ENCODE measurements around the gene ROR1. TPM values are rescaled to one million over a fixed set of nuclear protein-coding genes. Genes with fewer than 3 reads are reported as not detected.

The ROR1 gene
- total and polyA plus RNA-seq, 4 experiments from 2014 or later, result not detected

DNA sequence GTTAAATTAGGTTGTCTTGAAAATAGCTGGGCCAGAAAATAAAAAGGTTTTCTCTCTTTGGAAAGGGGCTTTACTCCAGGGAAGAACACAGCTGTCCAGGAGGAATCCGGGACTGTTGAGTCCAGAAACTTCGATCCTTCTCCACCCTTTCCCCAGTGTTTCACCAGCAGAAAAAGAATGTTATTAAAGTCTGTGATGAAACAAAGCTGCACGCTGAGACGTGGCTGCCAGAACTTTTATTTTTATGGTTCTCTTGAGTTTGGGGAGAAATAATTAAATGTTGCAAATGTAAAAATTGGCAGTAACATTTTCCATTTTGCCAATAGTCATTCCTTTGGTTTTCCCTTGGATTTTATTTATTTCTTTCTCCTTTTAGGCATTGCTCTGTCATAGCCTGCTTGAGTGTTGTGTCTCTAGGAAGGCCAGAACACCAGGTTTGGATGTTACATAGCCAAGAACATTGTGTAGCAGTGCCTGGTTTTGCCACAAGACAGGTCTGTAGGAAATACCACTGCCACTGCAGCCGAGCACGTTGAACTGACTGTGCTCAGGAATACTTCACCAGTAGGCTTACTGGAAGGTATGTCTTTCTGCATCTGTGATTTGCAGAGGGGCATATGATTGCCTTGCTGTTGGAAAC, 87.4 kb downstream of the ROR1 start:
- H3K4me3 ChIP-seq (ENCODE audit: low read length in 2 of 2), result no peak overlapping the region
- Mint-ChIP-seq H3K27me3 (peaks cover 0 to 2% of the 10 kb centered on the region in 2 donors), H3K4me3 (no peak overlapping the region), H3K36me3 (no peaks in the 10 kb centered on the region), H3K27ac (no peak overlapping the region), H3K4me1 (no peaks in the 10 kb centered on the region), H3K9me3 (peaks cover 0 to 19% (median 7%) of the 10 kb centered on the region in 8 donors)
- no peaks in the 10 kb centered on the region for H3K4me1 ChIP-seq (ENCODE audit: insufficient read depth, low read length)
- H3K27me3 ChIP-seq (ENCODE audit: insufficient read depth, low read length), result no peaks in the 10 kb centered on the region
- ChIA-PET POLR2A (ENCODE audit: partially characterized antibody) (no interaction called here), CTCF (ENCODE audit: partially characterized antibody) (no interaction called here)
- H3K9me3 ChIP-seq (ENCODE audit: control insufficient read depth in 1 of 2, low read length in 2 of 2), result no peaks in the 10 kb centered on the region
- no peaks in the 10 kb centered on the region for H3K36me3 ChIP-seq (ENCODE audit: insufficient read depth, low read length)
- H3K27ac ChIP-seq (ENCODE audit: low read depth, low read length), result no peak overlapping the region
- intact Hi-C loops (cut with micrococcal nuclease), result no loop called here
- DNase-seq, result no peak

DNA sequence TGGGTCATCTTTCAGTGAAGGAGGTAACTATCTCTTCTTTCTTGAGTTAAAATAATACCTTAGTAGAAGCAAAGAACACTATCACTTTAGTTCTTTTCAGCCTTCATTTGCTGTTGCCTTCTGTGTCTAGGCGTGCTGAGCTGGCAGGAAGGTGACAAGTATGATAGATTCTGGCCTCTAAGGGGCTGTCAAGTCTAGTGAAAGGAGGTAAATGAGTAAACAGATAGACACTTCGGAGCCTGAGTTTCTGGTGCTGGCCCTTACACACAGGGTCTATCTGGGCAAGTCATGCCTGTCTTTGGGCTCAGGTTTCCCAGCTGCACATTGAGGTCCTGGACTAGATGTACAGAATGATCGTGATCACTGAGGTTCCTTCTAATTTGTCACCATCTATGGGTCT, 89.3 kb downstream of the ROR1 start:
- intact Hi-C loops (cut with micrococcal nuclease), result no loop called here
- H3K27me3 ChIP-seq (ENCODE audit: insufficient read depth, low read length), result no peaks in the 10 kb centered on the region
- H3K36me3 ChIP-seq (ENCODE audit: insufficient read depth, low read length), result no peaks in the 10 kb centered on the region
- no peaks in the 10 kb centered on the region for H3K4me1 ChIP-seq (ENCODE audit: insufficient read depth, low read length)
- Mint-ChIP-seq H3K4me1 (no peaks in the 10 kb centered on the region), H3K27ac (no peak overlapping the region), H3K27me3 (peaks cover 0 to 2% of the 10 kb centered on the region in 2 donors), H3K36me3 (no peaks in the 10 kb centered on the region), H3K4me3 (no peak overlapping the region), H3K9me3 (peaks cover 0 to 5% (median 0%) of the 10 kb centered on the region in 8 donors)
- no peak overlapping the region for H3K27ac ChIP-seq (ENCODE audit: low read depth, low read length)
- CTCF ChIA-PET (ENCODE audit: partially characterized antibody), result no interaction called here
- no peak for DNase-seq
- H3K9me3 ChIP-seq (ENCODE audit: control insufficient read depth in 1 of 2, low read length in 2 of 2), result no peaks in the 10 kb centered on the region
- H3K4me3 ChIP-seq (ENCODE audit: low read length in 2 of 2), result no peak overlapping the region
- POLR2A ChIA-PET (ENCODE audit: partially characterized antibody), result no interaction called here

DNA sequence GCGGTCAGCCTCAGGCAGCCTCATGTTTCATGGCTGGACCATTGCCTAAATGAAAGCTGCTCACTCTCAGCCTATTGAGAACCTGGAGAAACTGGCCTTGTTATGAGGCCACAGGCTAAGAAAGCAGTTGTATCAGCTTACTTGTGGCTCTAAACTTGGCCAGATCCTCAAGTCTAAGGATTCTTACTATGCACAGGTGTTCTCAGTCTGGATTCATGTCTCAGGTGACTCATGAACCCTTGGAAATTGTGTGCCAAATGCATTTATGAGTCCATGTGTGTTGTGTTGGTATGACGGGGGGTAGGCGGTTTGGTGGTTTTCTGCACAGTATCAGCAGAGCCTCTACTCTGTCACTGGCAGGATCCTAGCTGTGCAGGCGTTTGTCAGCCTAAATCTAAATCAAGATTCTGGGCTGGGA, 90.4 kb downstream of the ROR1 start:
- POLR2A ChIA-PET (ENCODE audit: partially characterized antibody), result no interaction called here

DNA sequence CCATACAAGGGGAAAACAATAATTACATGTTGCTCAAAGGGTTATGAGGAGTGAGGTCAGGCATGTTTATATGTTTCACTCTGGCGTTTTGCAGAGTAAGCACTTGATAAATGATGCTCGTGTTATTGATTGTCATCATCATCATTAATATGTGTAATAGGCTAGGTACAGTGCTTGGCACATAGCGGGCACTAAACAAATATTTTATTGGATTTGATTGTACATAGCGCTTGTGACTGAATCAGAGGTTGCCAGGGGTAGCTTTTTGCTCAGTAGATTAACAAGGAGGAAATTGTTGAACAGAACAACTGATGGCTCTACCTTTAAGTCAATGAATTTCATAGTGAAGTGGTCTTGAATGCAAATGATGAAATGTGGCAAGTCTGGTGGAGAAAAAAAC, 91.7 kb downstream of the ROR1 start:
- no peaks in the 10 kb centered on the region for H3K36me3 ChIP-seq (ENCODE audit: insufficient read depth, low read length)
- no peak overlapping the region for H3K4me3 Mint-ChIP-seq
- intact Hi-C loops (cut with micrococcal nuclease), result no loop called here
- H3K27me3 Mint-ChIP-seq, result peaks cover 0 to 2% of the 10 kb centered on the region in 2 donors
- no peaks in the 10 kb centered on the region for H3K27me3 ChIP-seq (ENCODE audit: insufficient read depth, low read length)
- ChIA-PET CTCF (ENCODE audit: partially characterized antibody) (no interaction called here), POLR2A (ENCODE audit: partially characterized antibody) (no interaction called here)
- H3K27ac ChIP-seq (ENCODE audit: low read depth, low read length), result no peak overlapping the region
- H3K27ac Mint-ChIP-seq, result no peak overlapping the region
- H3K36me3 Mint-ChIP-seq, result no peaks in the 10 kb centered on the region
- H3K4me3 ChIP-seq (ENCODE audit: low read length in 2 of 2), result no peak overlapping the region
- H3K4me1 Mint-ChIP-seq, result no peaks in the 10 kb centered on the region
- no peaks in the 10 kb centered on the region for H3K9me3 ChIP-seq (ENCODE audit: control insufficient read depth in 1 of 2, low read length in 2 of 2)
- H3K4me1 ChIP-seq (ENCODE audit: insufficient read depth, low read length), result no peaks in the 10 kb centered on the region
- no peaks in the 10 kb centered on the region for H3K9me3 Mint-ChIP-seq
- DNase-seq, result no peak

More for the DNA sequence above, 90.4 kb downstream of the ROR1 start:
- Histone ChIP-seq H3K4me1 (ENCODE audit: insufficient read depth, low read length) (no peaks in the 10 kb centered on the region), H3K9me3 (ENCODE audit: control insufficient read depth in 1 of 2, low read length in 2 of 2) (no peaks in the 10 kb centered on the region), H3K4me3 (ENCODE audit: low read length in 2 of 2) (no peak overlapping the region), H3K36me3 (ENCODE audit: insufficient read depth, low read length) (no peaks in the 10 kb centered on the region), H3K27ac (ENCODE audit: low read depth, low read length) (no peak overlapping the region), H3K27me3 (ENCODE audit: insufficient read depth, low read length) (no peaks in the 10 kb centered on the region)
- CTCF ChIA-PET (ENCODE audit: partially characterized antibody), result no interaction called here
- no peaks in the 10 kb centered on the region for H3K4me1 Mint-ChIP-seq
- intact Hi-C loops (cut with micrococcal nuclease), result no loop called here
- no peak for DNase-seq
- H3K36me3 Mint-ChIP-seq, result no peaks in the 10 kb centered on the region
- no peak overlapping the region for H3K27ac Mint-ChIP-seq
- no peak overlapping the region for H3K4me3 Mint-ChIP-seq
- H3K9me3 Mint-ChIP-seq, result no peaks in the 10 kb centered on the region
- H3K27me3 Mint-ChIP-seq, result peaks cover 0 to 2% of the 10 kb centered on the region in 2 donors

DNA sequence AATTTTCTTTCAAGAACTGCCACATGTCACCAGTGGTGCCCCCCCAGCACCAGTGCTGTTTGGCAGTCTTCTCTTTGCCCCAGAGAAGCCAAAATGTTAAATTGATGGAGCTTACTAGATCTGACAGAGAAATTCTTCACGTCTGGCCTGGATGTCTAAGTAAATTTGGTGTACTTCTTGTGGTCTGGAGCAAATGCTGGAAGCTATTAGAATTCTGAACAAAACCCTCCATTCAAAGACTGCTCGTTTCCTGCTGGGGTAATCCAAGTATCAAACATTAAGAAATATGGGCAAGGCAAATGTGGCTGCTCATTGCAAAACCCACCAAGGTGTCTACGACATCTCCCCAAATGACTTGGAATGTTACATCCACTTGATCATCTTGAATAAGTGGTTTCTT, 92.3 kb downstream of the ROR1 start:
- no peaks in the 10 kb centered on the region for H3K36me3 ChIP-seq (ENCODE audit: insufficient read depth, low read length)
- Mint-ChIP-seq H3K4me3 (no peak overlapping the region), H3K36me3 (no peaks in the 10 kb centered on the region), H3K27me3 (peaks cover 0 to 2% of the 10 kb centered on the region in 2 donors), H3K27ac (no peak overlapping the region), H3K4me1 (no peaks in the 10 kb centered on the region), H3K9me3 (no peaks in the 10 kb centered on the region)
- H3K4me3 ChIP-seq (ENCODE audit: low read length in 2 of 2), result no peak overlapping the region
- POLR2A ChIA-PET (ENCODE audit: partially characterized antibody), result no interaction called here
- intact Hi-C loops (cut with micrococcal nuclease), result no loop called here
- H3K27ac ChIP-seq (ENCODE audit: low read depth, low read length), result no peak overlapping the region
- no peak for DNase-seq
- H3K27me3 ChIP-seq (ENCODE audit: insufficient read depth, low read length), result no peaks in the 10 kb centered on the region
- no peaks in the 10 kb centered on the region for H3K9me3 ChIP-seq (ENCODE audit: control insufficient read depth in 1 of 2, low read length in 2 of 2)
- no peaks in the 10 kb centered on the region for H3K4me1 ChIP-seq (ENCODE audit: insufficient read depth, low read length)
- CTCF ChIA-PET (ENCODE audit: partially characterized antibody), result no interaction called here

DNA sequence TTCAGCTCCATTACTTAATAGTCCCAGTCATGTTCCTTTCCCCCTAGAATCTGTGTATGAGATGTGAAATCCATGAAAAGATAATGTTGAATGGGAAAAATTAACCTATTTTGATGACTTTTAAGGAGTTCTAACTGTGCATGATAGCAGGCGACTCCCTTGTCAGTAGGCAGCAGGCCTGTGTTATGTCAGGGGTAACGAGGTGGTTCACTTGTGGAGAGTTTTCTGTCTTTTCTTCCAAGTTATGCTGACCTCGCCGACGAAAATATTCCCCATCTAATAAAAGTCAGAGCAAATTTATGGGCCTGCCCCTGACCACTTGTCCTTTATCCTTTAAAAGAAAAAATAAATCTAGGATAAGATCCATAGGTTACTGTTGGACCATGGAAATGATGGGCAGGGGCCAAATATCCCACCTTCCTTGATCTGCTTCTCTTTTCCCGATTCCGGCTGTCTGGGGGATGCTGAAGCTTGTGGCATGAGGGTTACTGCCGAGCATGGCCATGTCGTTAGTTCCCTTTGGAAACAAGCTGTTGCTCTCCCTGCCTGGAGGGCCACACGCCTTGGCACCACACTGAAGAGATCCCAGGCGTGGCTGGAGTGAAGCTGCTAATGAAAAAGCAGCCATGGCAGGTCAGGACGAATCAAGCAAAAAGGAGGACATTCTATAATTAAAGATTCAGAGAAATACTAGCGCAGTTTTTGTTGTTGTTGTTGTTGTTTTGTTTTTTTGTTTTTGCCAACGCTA, 93.8 kb downstream of the ROR1 start:
- intact Hi-C loops (cut with micrococcal nuclease), result no loop called here
- no peaks in the 10 kb centered on the region for H3K9me3 Mint-ChIP-seq
- CTCF ChIA-PET (ENCODE audit: partially characterized antibody), result no interaction called here
- no peaks in the 10 kb centered on the region for H3K36me3 Mint-ChIP-seq
- Histone ChIP-seq H3K4me3 (ENCODE audit: low read length in 2 of 2) (no peak overlapping the region), H3K36me3 (ENCODE audit: insufficient read depth, low read length) (no peaks in the 10 kb centered on the region), H3K9me3 (ENCODE audit: control insufficient read depth in 1 of 2, low read length in 2 of 2) (no peaks in the 10 kb centered on the region), H3K27me3 (ENCODE audit: insufficient read depth, low read length) (no peaks in the 10 kb centered on the region), H3K4me1 (ENCODE audit: insufficient read depth, low read length) (no peaks in the 10 kb centered on the region), H3K27ac (ENCODE audit: low read depth, low read length) (no peak overlapping the region)
- no peaks in the 10 kb centered on the region for H3K4me1 Mint-ChIP-seq
- H3K4me3 Mint-ChIP-seq, result no peak overlapping the region
- no peaks in the 10 kb centered on the region for H3K27me3 Mint-ChIP-seq
- POLR2A ChIA-PET (ENCODE audit: partially characterized antibody), result no interaction called here
- no peak for DNase-seq
- no peak overlapping the region for H3K27ac Mint-ChIP-seq

DNA sequence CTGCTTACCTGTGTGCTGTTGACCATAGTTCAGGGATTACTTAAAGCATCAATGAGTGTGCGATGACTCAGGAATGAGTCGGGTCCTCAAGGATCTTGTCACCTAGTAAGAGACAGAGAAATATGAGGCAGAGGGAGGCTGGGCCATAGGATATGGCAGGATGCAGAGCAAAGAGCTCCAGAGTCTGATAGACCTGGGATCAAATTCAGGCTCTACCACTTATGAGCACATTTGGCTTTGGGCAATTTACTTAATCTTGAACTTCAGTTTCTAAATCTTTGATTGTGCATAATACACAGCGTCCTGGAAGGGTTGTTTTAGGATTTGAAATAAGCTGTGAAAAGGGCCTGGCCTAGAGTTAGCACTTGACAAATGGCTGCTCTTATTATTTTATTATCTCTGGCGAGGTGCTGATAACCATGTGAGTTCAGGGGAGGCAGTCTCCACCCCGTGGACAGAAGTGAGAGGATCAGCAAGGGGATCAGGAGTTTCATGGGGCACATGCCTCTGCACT, 94.5 kb downstream of the ROR1 start:
- ChIA-PET POLR2A (ENCODE audit: partially characterized antibody) (no interaction called here), CTCF (ENCODE audit: partially characterized antibody) (no interaction called here)
- Histone ChIP-seq H3K4me1 (ENCODE audit: insufficient read depth, low read length) (no peaks in the 10 kb centered on the region), H3K9me3 (ENCODE audit: control insufficient read depth in 1 of 2, low read length in 2 of 2) (no peaks in the 10 kb centered on the region), H3K27ac (ENCODE audit: low read depth, low read length) (no peak overlapping the region), H3K4me3 (ENCODE audit: low read length in 2 of 2) (no peak overlapping the region), H3K36me3 (ENCODE audit: insufficient read depth, low read length) (no peaks in the 10 kb centered on the region), H3K27me3 (ENCODE audit: insufficient read depth, low read length) (no peaks in the 10 kb centered on the region)
- H3K27me3 Mint-ChIP-seq, result no peaks in the 10 kb centered on the region
- DNase-seq, result no peak
- no peaks in the 10 kb centered on the region for H3K36me3 Mint-ChIP-seq
- H3K4me3 Mint-ChIP-seq, result no peak overlapping the region
- intact Hi-C loops (cut with micrococcal nuclease), result no loop called here
- no peaks in the 10 kb centered on the region for H3K4me1 Mint-ChIP-seq
- H3K27ac Mint-ChIP-seq, result no peak overlapping the region
- no peaks in the 10 kb centered on the region for H3K9me3 Mint-ChIP-seq

Data from CD4-positive, alpha-beta memory T cell (primary cell).